ENCODE measurements around the gene AASS.

DNA sequence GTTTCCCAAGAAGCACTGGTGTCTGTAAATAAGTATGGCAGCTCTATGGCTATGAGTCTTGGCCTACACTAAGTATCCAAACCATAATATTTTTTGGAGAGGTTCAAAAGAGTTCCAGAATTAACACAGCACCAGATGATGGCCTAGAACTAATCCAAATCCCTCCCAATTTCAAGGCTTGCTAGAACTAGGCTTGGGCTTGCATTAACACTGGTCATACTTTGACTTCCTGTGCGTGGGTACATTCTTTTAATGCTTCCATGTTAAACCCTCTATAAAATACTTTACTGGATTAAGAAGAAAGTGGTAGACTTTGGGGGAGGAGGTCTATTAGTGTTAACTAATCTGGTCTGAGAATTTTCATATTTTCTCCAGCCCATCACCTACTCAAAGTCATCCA is 3.1 kb downstream of the AASS start:
- TF ChIP-seq POLR2A (IDR thresholded peaks at IDR 0.05) (no peak), POLR2AphosphoS5 (IDR thresholded peaks at IDR 0.05) (no peak)
- TF ChIP-seq, protein P1, sequence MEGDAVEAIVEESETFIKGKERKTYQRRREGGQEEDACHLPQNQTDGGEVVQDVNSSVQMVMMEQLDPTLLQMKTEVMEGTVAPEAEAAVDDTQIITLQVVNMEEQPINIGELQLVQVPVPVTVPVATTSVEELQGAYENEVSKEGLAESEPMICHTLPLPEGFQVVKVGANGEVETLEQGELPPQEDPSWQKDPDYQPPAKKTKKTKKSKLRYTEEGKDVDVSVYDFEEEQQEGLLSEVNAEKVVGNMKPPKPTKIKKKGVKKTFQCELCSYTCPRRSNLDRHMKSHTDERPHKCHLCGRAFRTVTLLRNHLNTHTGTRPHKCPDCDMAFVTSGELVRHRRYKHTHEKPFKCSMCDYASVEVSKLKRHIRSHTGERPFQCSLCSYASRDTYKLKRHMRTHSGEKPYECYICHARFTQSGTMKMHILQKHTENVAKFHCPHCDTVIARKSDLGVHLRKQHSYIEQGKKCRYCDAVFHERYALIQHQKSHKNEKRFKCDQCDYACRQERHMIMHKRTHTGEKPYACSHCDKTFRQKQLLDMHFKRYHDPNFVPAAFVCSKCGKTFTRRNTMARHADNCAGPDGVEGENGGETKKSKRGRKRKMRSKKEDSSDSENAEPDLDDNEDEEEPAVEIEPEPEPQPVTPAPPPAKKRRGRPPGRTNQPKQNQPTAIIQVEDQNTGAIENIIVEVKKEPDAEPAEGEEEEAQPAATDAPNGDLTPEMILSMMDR (IDR thresholded peaks at IDR 0.05), result no peak

All from prostate gland (tissue), 2 donors.